SK-N-SH (cell line): ENCODE measurements around the gene ETNK2. TPM values are rescaled to one million over a fixed set of nuclear protein-coding genes. Genes with fewer than 3 reads are reported as not detected.

ENCODE experiments used
- CTCF ChIA-PET: fragments of 300-600, 350-600 bp; formaldehyde crosslinking; extraction: SDS; loops from one replicate; lab custom pipeline; 2021; lab: Yijun Ruan, JAX
- POLR2A ChIA-PET: fragments of 350-600 bp; sonication (Branson Sonifier 250); formaldehyde crosslinking; extraction: SDS; loops from one replicate; lab custom pipeline; 2020; ENCODE audit warnings: antibody characterized with exemption, inconsistent platforms; lab: Yijun Ruan, JAX
- DNase-seq: peaks from one replicate; pipeline ENCODE4 v3.0.0; 2012
- H2AFZ ChIP-seq: fragments of 200-600 bp; sonication (generic); 2 replicates; pipeline ENCODE4 v1.8.1; 2016; ENCODE audit warnings: antibody characterized with exemption, mild to moderate bottlenecking, low read depth
- H3F3A ChIP-seq: fragments of 200-600 bp; sonication (generic); replicated peaks from 2 replicates; pipeline ENCODE3; 2016; ENCODE audit warnings: antibody characterized with exemption, mild to moderate bottlenecking; ENCODE audit not compliant: insufficient read depth
- H3K27ac ChIP-seq, 2 experiments: fragments of 200-500 bp in 1 of 2; fragments of 200-600 bp in 1 of 2; sonication (Bioruptor generic) in 1 of 2; sonication (generic), shearing (Covaris generic) in 1 of 2; 2 replicates each; pipeline versions ENCODE4 v1.5.1 to v1.6.1; 2014 to 2016; ENCODE audit warnings: low read depth in 2 of 2, inconsistent platforms in 1 of 2, low read length in 1 of 2, mild to moderate bottlenecking in 1 of 2, mixed read lengths in 1 of 2
- H3K27me3 ChIP-seq: fragments of 200-600 bp; sonication (generic), shearing (Covaris generic); 2 replicates; pipeline ENCODE4 v1.6.1; 2016; ENCODE audit warnings: mixed run types; ENCODE audit not compliant: insufficient read depth
- H3K36me3 ChIP-seq, 2 experiments: fragments of 200-500 bp in 1 of 2; fragments of 200-600 bp in 1 of 2; sonication (Bioruptor generic) in 1 of 2; sonication (generic) in 1 of 2; replicated peaks in 1 of 2; 2 replicates each; pipeline versions ENCODE3 to v1.5.1; 2014 to 2016; ENCODE audit warnings: low read length in 1 of 2, mild to moderate bottlenecking in 1 of 2; ENCODE audit not compliant: insufficient read depth in 2 of 2, control insufficient read depth in 1 of 2
- H3K4me1 ChIP-seq, 2 experiments: fragments of 200-500 bp in 1 of 2; fragments of 200-600 bp in 1 of 2; sonication (Bioruptor generic) in 1 of 2; sonication (generic), shearing (Covaris generic) in 1 of 2; 2 replicates each; pipeline versions ENCODE4 v1.5.1 to v1.6.1; 2014 to 2016; ENCODE audit warnings: low read depth in 1 of 2, low read length in 1 of 2, mixed run types in 1 of 2; ENCODE audit not compliant: insufficient read depth in 2 of 2, control insufficient read depth in 1 of 2
- H3K4me2 ChIP-seq: fragments of 200-600 bp; sonication (generic), shearing (Covaris generic); 2 replicates; pipeline ENCODE4 v1.6.1; 2017; ENCODE audit warnings: mixed run types
- H3K4me3 ChIP-seq, 2 experiments: fragments of 200-500 bp in 1 of 2; fragments of 200-600 bp in 1 of 2; sonication (Bioruptor generic) in 1 of 2; sonication (generic), shearing (Covaris generic) in 1 of 2; 2 replicates each; pipeline versions ENCODE4 v1.5.1 to v1.8.1; 2014 to 2016; ENCODE audit warnings: low read depth in 2 of 2, inconsistent platforms in 1 of 2, low read length in 1 of 2, mild to moderate bottlenecking in 1 of 2, mixed read lengths in 1 of 2, moderate library complexity in 1 of 2
- H3K79me2 ChIP-seq: fragments of 200-600 bp; sonication (generic); 2 replicates; pipeline ENCODE4 v1.8.1; 2017; ENCODE audit warnings: mild to moderate bottlenecking; ENCODE audit not compliant: insufficient read depth
- H3K9ac ChIP-seq: fragments of 200-600 bp; sonication (generic); 2 replicates; pipeline ENCODE4 v1.6.1; 2017; ENCODE audit warnings: mixed run types
- H3K9me2 ChIP-seq: fragments of 200-600 bp; sonication (generic); 2 replicates; pipeline ENCODE4 v1.6.1; 2017; ENCODE audit warnings: mixed run types
- H3K9me3 ChIP-seq: fragments of 200-600 bp; sonication (generic); 2 replicates; pipeline ENCODE4 v1.6.1; 2017; ENCODE audit warnings: mixed run types, mild to moderate bottlenecking, moderate library complexity
- H4K20me1 ChIP-seq: fragments of 200-600 bp; sonication (generic); 2 replicates; pipeline ENCODE4 v1.6.1; 2017; ENCODE audit warnings: mild to moderate bottlenecking, mixed run types; ENCODE audit not compliant: insufficient read depth
- GATA2 ChIP-seq: sonication (generic); formaldehyde crosslinking; IDR thresholded peaks from 2 replicates; pipeline ENCODE4 v1.5.0; 2020; ENCODE audit warnings: mild to moderate bottlenecking, missing genetic modification reagents
- MEF2A ChIP-seq: IDR thresholded peaks from 2 replicates; pipeline ENCODE4 v1.4.0; 2012; ENCODE audit warnings: low read depth, borderline replicate concordance
- WGBS: methylation state at CpG from one replicate; pipeline ENCODE4 v1.1.6; 2017; ENCODE audit warnings: low lambda C conversion rate; 5-methylcytosine and 5-hydroxymethylcytosine counted together
- polyA plus RNA-seq, 3 experiments: library from polyadenylated mRNA; depleted of rRNA; stranded (reverse); fragments of >200 nt; gene quantifications; 2 replicates each; pipeline ENCODE4 v1.2.3, GENCODE V29; 2012
- TF ChIP-seq, protein P1 (sequence below): IDR thresholded peaks from 2 replicates; pipeline ENCODE4 v1.6.1; 2012; ENCODE audit warnings: mild to moderate bottlenecking, low read depth, low read length, moderate library complexity

ETNK2 gene
- polyA plus RNA-seq, 1 of the 3 experiments (the other 2 are of a cell fraction): 16.1 TPM

DNA sequence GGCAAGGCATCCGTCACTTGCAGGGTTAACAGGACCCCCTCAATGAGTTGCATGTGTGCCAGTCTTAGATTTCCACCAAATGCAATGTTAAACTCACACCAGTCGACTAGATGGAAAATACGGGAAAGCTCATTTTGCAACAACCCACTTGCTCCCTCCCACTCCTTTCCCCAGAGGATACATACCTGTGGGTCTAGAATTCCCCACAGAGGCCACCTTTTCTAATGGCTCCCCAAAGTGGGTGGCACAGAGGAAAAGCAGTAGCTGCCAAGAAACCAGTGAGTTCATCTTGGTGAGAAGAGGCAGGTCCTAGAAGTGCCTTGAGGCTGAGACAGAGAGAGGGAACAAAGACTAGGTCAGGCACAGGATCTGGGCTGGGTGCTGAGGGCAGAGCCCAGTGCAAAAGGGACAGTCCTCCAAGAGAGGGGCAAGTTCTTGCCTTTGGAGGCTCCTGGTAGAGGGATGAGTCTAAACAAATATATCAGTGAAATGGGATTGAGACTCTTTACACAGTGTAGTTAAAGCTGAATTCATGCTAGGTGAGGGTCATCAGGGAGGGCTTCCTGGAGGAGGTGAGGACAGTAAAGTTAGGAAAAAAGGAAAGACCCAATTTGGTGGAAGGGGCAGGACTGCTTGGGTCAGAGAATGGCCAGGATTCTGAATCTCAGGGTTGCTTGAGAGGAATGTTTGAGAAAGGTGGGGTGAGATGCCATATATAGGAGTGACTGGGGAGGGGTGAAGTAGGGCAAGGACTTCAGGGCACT is 40.9 kb upstream of the ETNK2 start (continued):
- TF ChIP-seq, protein P1, sequence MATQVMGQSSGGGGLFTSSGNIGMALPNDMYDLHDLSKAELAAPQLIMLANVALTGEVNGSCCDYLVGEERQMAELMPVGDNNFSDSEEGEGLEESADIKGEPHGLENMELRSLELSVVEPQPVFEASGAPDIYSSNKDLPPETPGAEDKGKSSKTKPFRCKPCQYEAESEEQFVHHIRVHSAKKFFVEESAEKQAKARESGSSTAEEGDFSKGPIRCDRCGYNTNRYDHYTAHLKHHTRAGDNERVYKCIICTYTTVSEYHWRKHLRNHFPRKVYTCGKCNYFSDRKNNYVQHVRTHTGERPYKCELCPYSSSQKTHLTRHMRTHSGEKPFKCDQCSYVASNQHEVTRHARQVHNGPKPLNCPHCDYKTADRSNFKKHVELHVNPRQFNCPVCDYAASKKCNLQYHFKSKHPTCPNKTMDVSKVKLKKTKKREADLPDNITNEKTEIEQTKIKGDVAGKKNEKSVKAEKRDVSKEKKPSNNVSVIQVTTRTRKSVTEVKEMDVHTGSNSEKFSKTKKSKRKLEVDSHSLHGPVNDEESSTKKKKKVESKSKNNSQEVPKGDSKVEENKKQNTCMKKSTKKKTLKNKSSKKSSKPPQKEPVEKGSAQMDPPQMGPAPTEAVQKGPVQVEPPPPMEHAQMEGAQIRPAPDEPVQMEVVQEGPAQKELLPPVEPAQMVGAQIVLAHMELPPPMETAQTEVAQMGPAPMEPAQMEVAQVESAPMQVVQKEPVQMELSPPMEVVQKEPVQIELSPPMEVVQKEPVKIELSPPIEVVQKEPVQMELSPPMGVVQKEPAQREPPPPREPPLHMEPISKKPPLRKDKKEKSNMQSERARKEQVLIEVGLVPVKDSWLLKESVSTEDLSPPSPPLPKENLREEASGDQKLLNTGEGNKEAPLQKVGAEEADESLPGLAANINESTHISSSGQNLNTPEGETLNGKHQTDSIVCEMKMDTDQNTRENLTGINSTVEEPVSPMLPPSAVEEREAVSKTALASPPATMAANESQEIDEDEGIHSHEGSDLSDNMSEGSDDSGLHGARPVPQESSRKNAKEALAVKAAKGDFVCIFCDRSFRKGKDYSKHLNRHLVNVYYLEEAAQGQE: no peak
- TF ChIP-seq, all 33 proteins: peak for 0

DNA sequence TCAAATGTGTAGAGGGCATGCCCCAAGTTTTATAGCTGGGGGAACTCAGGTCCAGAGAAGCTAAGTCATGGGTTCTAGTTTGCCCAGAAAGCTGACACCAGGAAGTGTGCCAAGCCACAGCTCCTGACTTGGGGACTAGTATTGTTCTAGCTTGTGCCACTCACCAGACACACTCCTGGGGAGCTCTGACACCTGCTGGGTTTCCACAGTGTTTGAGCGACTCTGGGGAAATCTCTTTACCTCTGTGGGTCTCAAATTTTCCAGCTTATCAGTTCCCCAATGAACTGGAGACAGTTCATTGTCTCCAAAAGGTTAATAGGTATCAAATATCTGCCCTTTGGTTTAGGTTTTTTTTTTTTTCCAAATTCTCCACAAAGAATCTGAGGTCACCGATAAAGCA is 40.2 kb upstream of the ETNK2 start:
- Histone ChIP-seq H3K4me1 (peaks cover 0 to 14% of the 10 kb centered on the region in 2 experiments; a peak in 2 of 4 replicates), H3K9me2 (no peaks in the 10 kb centered on the region), H3K27ac (no peak overlapping the region), H3K36me3 (no peaks in the 10 kb centered on the region), H3K4me2 (no peak overlapping the region), H2AFZ (no peak overlapping the region), H3K9ac (no peak overlapping the region), H3K79me2 (no peaks in the 10 kb centered on the region), H3K4me3 (no peak overlapping the region), H3K9me3 (no peaks in the 10 kb centered on the region), H3F3A (no peaks in the 10 kb centered on the region), H3K27me3 (no peaks in the 10 kb centered on the region; the same call in 1 of the 2 replicates), H4K20me1 (no peaks in the 10 kb centered on the region)
- 79% methylated on average over 2 of the region's 2 CpGs for WGBS
- no peak for TF ChIP-seq GATA2 (CRISPR knock-in tag)
- TF ChIP-seq, protein P1: no peak
- POLR2A ChIA-PET: no interaction called here
- DNase-seq: no peak
- CTCF ChIA-PET: interaction anchor here (1.4 to 4.9 kb wide), 6 partner anchors 15 to 172 kb away, joined by 3 to 31 read pairs (median 14); partner anchors contain the start of gene GOLT1A

DNA sequence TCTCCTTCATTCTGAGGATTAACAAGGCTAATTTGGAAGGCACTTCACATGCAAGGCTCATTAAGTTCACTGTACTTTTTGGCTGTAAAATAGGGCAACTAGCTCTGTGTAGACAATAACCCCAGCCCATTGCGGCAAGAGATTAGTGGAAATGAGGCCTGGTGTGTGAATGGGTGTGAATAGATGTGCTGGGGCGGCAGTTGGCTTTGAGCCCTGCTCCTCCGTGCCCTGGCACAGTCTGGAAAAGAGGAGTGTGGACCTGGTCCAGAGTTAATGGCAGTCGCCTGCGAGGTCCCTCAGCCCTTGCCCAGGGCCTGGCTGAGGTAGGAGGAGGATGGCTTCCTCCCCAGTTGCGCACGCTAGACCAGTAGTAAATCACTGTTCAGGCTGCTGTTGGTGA is 39.6 kb upstream of the ETNK2 start:
- no peak for TF ChIP-seq MEF2A
- no peaks in the 10 kb centered on the region for H4K20me1 ChIP-seq
- H3K9ac ChIP-seq: no peak overlapping the region
- H3K4me1 ChIP-seq: peaks cover 0 to 12% of the 10 kb centered on the region in 2 experiments; a peak in 2 of 4 replicates
- H2AFZ ChIP-seq: no peak overlapping the region
- no peaks in the 10 kb centered on the region for H3K79me2 ChIP-seq
- no peaks in the 10 kb centered on the region for H3K9me2 ChIP-seq
- H3K9me3 ChIP-seq: no peaks in the 10 kb centered on the region
- DNase-seq: no peak
- no peak overlapping the region for H3K27ac ChIP-seq
- ChIA-PET CTCF (interaction anchor here (0.8 to 4.9 kb wide), 8 partner anchors 15 to 172 kb away, joined by 3 to 31 read pairs (median 6); partner anchors contain the start of genes GOLT1A and REN), POLR2A (no interaction called here)
- no peak overlapping the region for H3K4me3 ChIP-seq
- no peaks in the 10 kb centered on the region for H3F3A ChIP-seq
- no peaks in the 10 kb centered on the region; the same call in 1 of the 2 replicates for H3K27me3 ChIP-seq
- 66% methylated on average over 4 of the region's 7 CpGs for WGBS
- H3K4me2 ChIP-seq: no peak overlapping the region
- no peaks in the 10 kb centered on the region for H3K36me3 ChIP-seq
